HepG2 (cell line): ENCODE data around the gene PIK3CB.

Experiments
- EP300 ChIP-seq, 3 experiments: sonication (generic) in 1 of 3; formaldehyde crosslinking in 1 of 3; IDR thresholded peaks; 2 replicates each; pipeline versions ENCODE4 v1.5.1 to v1.6.1; 2011 to 2020; ENCODE audit warnings: low read depth in 2 of 3, low read length in 2 of 3, borderline replicate concordance in 1 of 3, improper control_type of control experiment in 1 of 3, mild to moderate bottlenecking in 1 of 3, missing genetic modification reagents in 1 of 3, moderate library complexity in 1 of 3
- TF ChIP-seq, protein P1 (sequence below): sonication (generic); formaldehyde crosslinking; IDR thresholded peaks from 2 replicates; pipeline ENCODE4 v1.4.0; 2020; ENCODE audit warnings: missing genetic modification reagents, mild to moderate bottlenecking, borderline replicate concordance

DNA sequence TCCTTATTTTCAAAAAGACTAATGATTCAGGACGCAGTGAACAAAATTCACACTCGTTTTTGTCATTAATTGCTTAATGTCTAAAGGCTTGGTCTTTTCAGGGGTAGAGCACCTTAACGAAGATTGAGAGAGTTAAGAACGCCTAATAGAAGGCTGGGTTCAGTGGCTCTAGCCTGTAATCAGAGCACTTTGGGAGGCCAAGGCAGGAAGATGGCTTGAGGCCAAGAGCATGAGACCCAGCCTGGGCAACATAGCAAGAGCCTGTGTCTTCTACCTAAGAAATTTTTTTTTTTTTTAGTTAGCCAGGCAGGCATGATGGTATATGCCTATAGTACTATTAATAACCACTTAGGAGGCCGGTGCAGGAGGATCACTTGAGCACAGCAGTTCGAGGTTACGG is 7.5 kb downstream of the PIK3CB start:
- no peak for TF ChIP-seq EP300 (IDR thresholded peaks at IDR 0.05; ENCODE audit: low read depth in 2 of 2, low read length in 2 of 2)
- TF ChIP-seq EP300 (CRISPR knock-in tag; IDR thresholded peaks at IDR 0.05; ENCODE audit: borderline replicate concordance) = no peak
- TF ChIP-seq, protein P1, sequence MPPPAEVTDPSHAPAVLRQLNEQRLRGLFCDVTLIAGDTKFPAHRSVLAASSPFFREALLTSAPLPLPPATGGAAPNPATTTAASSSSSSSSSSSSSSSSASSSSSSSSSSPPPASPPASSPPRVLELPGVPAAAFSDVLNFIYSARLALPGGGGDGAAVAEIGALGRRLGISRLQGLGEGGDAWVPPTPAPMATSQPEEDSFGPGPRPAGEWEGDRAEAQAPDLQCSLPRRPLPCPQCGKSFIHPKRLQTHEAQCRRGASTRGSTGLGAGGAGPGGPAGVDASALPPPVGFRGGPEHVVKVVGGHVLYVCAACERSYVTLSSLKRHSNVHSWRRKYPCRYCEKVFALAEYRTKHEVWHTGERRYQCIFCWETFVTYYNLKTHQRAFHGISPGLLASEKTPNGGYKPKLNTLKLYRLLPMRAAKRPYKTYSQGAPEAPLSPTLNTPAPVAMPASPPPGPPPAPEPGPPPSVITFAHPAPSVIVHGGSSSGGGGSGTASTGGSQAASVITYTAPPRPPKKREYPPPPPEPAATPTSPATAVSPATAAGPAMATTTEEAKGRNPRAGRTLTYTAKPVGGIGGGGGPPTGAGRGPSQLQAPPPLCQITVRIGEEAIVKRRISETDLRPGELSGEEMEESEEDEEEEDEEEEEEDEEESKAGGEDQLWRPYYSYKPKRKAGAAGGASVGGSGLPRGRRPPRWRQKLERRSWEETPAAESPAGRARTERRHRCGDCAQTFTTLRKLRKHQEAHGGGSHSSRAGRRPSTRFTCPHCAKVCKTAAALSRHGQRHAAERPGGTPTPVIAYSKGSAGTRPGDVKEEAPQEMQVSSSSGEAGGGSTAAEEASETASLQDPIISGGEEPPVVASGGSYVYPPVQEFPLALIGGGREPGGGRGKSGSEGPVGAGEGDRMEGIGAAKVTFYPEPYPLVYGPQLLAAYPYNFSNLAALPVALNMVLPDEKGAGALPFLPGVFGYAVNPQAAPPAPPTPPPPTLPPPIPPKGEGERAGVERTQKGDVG (CRISPR knock-in tag) = no peak
